GM13976 (cell line): ENCODE measurements around the gene RSPO4.

ENCODE experiments used
- DNase-seq: peaks from one replicate; pipeline ENCODE4 v3.0.0; 2012; ENCODE audit warnings: low spot score
- in situ Hi-C: fragments of 300-500 bp; cut with MboI; formaldehyde crosslinking; loops from one replicate; pipeline ENCODE4 v1.12.0; 2022; ENCODE audit warnings: low sequenced_read_pairs, mixed read lengths, inconsistent platforms; ENCODE audit not compliant: unreplicated experiment
- TF ChIP-seq, protein P1 (sequence below): IDR thresholded peaks from 2 replicates; pipeline ENCODE4 v1.5.1; 2012; ENCODE audit warnings: borderline replicate concordance, mild to moderate bottlenecking; ENCODE audit not compliant: insufficient read depth; ENCODE audit errors: extremely low read depth, missing control alignments, control extremely low read depth

RSPO4 gene

DNA sequence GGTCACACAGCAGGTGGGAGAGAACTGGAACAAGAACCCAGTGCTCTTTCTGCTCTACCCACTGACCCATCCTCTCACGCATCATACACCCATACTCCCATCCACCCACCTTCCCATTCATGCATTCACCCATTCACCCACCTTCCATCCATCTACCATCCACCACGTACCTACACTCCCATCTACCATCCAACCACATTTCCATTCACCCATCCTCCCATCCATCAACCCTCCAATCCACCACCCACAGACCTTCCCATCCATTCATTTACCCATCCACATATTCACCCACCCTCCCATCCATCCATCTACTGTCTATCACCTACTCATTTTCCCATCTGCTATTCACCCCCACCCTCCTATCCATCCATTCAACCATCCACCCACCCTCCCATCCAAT lies 17.2 kb upstream of the RSPO4 start:
- in situ Hi-C loops, result no loop called here
- TF ChIP-seq, protein P1, sequence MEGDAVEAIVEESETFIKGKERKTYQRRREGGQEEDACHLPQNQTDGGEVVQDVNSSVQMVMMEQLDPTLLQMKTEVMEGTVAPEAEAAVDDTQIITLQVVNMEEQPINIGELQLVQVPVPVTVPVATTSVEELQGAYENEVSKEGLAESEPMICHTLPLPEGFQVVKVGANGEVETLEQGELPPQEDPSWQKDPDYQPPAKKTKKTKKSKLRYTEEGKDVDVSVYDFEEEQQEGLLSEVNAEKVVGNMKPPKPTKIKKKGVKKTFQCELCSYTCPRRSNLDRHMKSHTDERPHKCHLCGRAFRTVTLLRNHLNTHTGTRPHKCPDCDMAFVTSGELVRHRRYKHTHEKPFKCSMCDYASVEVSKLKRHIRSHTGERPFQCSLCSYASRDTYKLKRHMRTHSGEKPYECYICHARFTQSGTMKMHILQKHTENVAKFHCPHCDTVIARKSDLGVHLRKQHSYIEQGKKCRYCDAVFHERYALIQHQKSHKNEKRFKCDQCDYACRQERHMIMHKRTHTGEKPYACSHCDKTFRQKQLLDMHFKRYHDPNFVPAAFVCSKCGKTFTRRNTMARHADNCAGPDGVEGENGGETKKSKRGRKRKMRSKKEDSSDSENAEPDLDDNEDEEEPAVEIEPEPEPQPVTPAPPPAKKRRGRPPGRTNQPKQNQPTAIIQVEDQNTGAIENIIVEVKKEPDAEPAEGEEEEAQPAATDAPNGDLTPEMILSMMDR, result no peak
- no peak for DNase-seq

DNA sequence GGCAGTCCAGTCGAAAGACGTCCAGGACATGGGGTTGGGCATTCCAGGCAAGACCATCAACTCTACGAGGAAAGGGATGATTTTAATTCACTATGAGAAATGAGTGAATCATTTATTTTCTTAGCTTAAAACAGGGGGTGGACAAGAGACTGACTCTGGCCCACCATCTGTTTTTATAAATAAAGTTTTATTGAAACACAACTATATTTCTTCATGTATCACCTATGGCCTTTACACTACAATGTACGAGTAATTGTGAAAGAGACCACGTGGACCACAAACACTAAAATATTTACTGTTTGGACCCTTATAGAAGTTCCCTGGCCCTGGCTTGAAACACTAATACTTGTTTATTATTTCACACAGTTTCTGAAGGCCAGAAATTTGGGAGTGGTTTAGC lies 15.6 kb upstream of the RSPO4 start:
- DNase-seq, result no peak
- in situ Hi-C loops, result no loop called here
- TF ChIP-seq, protein P1, result no peak

DNA sequence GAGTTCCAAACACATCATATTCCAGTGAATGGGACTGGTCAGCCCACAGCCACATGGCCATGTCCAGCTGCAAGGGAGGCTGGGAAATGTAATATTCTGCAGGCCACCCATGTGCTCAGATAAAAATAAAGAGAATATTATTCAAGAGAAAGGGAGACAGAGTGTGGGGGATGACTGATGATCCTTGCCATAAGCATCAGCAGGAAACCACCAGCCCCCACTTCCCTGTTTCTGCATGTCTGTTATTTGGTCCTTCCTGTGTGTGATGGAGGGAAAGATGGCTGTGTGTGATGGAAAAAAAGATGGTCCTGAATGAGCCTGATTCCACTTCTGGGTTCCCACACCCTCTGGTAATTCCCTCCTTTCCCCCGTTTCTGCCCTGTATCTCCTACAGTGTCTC lies 13.1 kb upstream of the RSPO4 start:
- no peak for DNase-seq
- in situ Hi-C loops, result no loop called here
- TF ChIP-seq, protein P1, result no peak

DNA sequence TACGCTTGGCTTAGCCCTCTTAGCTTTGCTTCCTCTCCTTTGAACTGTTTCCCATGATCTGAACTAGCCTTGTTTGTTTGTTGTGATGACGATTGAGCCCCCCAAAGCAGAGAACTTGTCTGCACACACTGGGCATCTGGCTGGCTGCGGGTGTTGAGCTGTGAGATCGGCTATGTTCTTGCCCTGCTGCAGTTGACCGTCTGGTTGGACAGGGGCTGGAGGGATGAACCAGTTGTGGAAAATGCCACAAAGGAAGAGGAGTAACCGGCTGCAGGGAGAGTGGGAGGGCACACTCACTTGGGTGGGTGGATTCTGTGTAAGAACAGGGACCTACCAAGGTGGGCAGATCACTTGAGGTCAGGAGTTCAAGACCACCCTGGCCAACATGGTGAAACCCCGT lies 12.4 kb upstream of the RSPO4 start:
- in situ Hi-C loops, result no loop called here
- TF ChIP-seq, protein P1, result no peak
- no peak for DNase-seq

DNA sequence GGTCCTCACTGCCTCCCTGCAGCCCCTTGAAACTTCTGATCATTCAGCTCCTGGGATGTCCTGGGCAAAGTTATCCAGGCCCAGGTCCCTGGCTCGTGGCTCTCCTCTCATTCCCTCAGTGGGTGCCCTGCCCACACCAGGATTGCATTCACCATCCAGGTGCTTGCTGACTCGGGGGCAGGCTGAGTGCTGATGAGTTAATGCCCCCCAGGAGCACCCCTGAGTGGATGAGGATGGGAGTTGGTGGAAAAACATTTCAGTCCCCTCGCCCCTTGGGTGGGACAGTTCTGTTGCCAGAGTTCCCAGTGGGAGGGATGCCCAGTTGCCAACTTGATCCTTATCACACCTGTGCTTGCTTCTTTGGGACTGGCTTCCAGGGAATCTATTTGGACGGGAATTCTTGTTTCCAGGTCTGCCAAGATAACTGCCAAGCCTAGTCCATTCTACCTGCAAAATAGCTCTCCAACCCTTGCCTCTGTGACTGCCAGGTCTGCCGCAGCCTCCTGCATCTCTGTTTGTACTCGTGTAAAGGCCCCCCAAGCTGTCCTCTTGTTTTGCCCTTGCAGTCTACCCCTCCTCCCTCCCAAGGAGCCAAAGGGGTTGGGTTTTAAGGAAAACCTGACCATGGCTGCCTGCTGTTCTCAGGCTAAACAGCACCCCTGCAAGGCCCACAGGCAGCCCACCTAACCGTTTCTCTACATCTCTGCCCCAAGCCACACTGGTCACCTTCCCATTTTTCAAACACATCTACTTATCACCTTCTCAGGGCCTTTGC lies 11.6 kb upstream of the RSPO4 start:
- in situ Hi-C loops, result no loop called here
- DNase-seq, result no peak
- TF ChIP-seq, protein P1, result no peak

DNA sequence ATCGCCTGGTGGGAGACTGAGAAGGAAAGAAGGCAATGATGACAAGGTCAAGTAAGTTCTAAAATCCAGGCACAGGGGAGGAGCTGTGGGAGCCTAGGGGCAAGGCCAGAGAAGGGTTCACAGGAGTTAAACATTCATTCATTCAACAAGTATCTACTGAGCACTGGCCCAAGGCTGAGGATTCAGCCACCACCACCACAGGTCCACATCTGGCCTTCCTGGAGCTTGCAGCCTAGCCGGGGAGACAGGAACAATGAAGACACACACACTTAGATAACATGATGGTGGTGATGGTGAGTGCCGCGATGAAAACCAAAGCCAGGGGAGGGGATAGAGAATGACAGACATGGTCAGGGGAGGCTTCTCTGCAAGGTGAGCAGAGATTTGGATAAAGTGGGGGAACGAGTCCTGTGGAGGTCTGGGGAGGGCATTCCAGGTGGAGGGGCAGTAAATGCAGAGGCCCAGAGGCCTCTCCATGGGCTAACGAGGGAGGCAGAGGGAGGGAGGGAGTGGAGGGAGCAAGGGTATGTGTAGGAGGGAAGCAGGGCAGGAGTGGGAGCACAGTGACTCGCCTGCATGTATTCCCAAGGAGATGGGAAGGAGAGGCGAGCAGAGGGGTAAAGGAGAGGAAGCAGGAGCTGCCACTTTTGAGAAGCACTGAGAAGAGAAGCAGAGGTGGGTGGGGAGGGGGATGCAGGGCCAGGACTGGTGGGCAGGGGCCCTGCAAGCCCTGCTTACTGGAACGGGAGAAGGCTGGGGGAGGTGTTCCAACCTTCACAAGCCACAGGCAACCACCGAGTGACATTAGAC lies 10.5 kb upstream of the RSPO4 start:
- TF ChIP-seq, protein P1, result no peak
- no peak for DNase-seq
- in situ Hi-C loops, result no loop called here

DNA sequence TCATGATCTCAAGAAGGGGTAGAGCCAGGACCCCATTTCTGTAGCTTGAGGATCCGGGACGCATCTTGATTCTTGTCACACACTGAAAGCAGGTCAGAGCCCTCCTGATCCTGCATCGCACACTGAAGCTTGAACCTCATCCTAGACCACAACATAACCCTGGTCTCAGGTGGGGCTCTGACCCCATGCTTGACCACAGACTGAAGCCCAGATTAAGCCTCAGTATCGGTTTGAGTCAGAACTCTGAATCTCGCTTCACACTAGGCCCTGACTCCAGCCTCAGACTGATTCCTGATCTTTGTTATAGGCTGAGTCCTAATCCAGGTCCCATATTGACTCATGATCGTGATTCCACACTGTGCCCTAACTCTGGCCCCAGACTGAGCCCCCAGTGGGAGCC lies 8.5 kb upstream of the RSPO4 start:
- TF ChIP-seq, protein P1, result no peak
- in situ Hi-C loops, result no loop called here
- peak; percentile 59 for DNase-seq
